Activated CD4-positive, CD25-positive, alpha-beta regulatory T cell treated with anti-CD3 and anti-CD28 coated beads, Interleukin-2, amount 50 U/mL, for 16 hours (primary cell): ENCODE results near the gene STX8.
"Not testable (repeated sequence)": the region's sequence is repeated elsewhere in the genome, so short reads cannot be mapped to it uniquely, and the experiment has no call there.

Experiments
- DNase-seq: peaks from one replicate; pipeline ENCODE4 v3.0.0-alpha.2; 2020; ENCODE audit warnings: low read depth, low spot score

Gene STX8

DNA sequence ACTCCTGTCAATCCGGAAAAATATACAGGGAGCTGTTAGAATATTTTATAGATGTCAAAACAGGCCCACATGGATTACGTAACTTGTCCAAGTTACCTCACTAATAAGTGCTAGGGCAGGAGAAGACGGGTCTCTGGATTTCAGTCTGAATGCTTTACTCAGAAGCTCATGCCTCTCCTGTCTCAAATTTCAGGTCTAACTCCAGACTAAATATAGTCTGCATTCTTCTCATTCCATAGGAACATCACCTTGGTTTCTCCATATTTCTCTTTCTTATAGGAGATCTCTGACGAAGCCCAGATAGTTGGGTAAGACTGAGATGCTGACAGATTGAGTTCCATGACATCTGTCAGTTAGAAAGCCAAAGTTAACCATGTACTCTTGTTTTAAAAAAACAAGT lies 174.2 kb downstream of the STX8 start:
- no peak for DNase-seq

DNA sequence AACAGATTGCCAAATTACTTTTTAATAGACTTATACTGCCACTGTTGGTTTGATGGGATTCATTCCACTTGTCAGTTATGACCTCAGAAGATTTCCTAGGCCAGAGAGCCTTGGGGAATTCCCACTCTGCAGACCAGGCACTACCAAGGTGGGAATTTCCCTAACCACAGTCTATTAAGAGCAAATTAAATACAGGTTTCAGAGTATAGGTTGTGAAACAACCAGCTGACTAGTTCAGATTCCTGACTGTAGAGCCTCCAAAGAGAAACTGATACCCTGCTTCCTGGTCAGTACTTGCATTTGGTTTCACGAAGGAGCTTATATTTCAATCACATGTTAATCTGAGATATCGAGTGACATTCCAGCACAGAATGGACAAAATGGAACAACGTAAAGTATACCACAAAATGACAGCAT lies 186.5 kb downstream of the STX8 start:
- no peak for DNase-seq

DNA sequence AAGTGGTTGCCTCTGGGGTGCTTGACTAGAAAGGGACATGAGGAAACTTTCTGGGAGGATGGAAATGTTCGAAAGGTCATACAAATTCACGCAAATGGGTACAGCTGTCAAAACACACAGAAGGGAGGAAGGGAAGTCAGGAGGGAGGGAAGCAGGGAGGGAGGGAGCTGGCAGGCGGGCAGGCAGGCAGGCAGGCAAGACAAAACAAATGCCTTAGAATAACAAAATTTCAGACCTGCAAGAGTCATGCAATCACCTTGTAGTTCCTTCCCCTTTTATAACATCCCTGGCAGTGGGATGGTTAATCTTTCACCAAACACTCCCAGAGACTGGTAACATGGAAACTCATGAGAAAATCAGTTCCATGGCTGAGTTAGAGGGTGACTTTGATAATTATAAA lies 189.2 kb downstream of the STX8 start:
- DNase-seq, result no peak

DNA sequence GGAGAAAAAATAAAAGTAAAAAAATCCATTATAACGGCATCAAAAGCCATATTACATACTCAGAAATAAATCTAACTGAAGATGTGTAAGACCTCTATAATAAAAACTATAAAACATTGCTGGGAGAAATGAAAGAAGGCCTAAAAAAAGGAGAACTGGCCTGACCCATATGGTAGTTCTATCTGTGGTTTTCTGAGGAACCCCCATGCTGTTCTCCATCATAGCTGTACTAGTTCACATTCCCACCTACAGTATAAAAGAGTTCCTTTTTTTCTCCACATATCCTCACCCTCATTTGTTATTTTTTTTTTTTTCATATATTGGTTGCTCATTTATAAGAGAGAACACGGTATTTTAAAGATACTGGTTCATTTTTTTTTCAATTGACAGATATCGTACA lies 191.8 kb downstream of the STX8 start:
- DNase-seq, result no peak

DNA sequence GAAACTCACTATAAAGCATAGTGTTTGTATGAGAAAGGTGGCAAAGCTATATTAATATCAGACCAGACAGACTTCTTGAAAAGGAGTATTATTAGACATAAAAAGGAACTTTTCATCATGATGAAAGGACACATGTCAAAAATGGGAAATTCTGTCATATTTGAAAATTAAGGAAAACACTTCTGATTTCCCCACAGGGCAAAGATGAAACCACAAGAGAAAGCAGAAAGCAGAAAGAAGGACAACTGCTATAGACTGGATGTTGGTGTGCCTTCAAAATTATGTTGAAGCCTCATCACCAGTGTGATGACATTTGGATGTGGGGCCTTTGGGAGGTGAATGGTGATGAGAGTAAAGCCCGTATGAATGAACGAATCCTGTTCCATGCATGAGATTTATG lies 193.0 kb downstream of the STX8 start:
- no peak for DNase-seq

DNA sequence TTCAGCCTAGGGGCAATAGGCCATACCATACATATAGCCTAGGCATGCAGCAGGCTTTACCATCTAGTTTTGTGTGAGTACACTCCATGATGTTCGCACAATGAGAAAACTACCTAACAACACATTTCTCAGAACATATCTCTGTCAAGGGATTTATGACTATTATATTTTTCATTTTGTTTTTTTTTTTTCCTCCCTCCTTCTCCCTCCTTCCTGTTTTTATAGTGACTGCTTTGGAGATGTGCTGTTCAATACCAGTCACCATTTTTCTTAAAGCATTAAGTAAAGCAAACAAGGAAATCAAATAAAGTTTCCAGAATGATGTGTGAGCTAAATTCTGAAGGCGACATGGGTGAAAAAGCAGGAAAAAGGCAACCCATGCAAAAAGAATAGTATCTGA lies 194.6 kb downstream of the STX8 start:
- no peak for DNase-seq

DNA sequence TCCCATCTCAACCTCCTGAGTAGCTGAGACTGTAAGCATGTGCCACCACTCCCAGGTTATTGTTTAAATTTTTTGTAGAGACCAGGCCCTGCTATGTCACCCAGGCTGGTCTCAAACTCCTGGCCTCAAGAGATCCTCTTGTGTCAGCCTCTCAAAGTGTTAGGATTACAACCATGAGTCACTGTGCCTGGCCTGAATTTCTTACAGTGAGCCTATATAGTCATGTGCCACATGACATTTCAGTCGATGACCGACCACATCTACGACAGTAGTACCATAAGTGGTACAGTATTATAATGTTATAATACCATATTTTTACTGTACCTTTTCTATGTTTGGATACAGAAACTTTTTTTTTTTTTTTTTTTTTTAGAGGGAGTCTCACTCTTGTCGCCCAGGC lies 195.3 kb downstream of the STX8 start:
- DNase-seq, result no peak

DNA sequence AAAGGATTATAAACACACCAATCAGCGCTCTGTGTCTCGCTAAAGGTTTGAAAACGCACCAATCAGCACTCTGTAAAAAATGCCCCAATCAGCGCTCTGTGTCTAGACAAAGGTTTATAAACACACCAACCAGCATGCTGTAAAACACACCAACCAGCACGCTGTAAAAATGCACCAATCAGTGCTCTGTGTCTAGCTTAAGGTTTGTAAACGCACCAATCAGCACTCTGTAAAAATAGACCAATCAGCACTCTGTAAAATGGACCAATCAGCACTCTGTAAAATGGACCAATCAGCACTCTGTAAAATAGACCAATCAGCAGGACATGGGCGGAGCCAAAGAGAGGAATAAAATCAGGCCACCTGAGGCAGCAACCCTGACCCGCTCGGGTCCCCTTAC lies 199.4 kb downstream of the STX8 start:
- not testable (repeated sequence) for DNase-seq

DNA sequence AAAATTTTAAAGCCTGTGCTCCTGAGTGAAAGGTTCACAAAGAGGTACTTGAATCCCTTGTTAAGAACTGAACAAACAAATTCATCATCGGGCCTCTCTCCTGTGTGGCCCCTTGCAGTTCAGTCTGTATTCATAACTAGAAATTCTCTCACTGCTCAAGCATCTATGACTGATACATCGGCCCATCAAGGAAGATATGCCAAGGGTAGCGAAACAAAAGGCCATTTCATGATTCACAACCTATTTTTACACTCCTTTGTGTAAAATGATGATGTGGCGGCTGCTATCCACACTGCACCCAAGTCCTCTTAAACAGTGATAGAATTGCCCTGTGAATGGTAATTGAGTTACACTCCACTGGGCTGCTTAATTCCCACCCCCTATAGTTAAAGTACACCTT lies 204.6 kb downstream of the STX8 start:
- no peak for DNase-seq

DNA sequence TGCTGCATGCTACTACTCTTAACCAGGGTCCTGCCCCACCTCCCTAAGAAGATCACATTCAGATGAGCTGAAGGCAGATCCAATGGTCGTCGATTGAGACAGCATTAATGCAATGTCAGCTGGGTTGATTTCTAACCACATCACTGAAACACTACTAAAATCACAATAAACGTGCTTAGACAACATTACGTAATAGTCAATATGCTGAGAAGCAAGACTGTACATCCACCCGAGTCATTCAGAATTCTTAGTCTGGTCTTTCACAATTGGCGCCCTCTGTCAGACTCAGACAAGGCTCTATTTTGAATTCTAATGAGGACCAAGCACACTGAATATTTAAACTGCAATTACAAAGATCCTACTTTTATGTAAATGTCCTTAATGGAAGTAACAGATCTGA lies 205.2 kb downstream of the STX8 start:
- no peak for DNase-seq

DNA sequence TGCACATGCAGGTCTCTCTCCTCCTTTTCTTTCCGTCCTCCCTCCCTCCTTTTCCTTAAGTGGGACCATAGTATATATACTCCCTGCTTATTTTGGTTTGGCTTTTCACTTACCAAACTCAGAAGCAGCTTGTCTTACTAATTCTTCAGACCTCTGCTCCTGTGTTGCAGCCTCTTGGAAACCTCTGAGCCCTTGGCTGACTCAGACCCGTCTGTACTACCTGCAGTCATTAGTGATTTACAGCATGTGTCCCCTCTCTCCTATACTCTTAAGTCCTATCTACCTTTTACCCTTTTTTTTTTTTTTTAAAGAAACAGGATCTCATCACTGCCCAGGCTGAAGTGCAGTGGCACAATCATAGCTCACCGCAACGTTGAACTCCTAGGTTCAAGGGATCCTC lies 207.0 kb downstream of the STX8 start:
- no peak for DNase-seq

DNA sequence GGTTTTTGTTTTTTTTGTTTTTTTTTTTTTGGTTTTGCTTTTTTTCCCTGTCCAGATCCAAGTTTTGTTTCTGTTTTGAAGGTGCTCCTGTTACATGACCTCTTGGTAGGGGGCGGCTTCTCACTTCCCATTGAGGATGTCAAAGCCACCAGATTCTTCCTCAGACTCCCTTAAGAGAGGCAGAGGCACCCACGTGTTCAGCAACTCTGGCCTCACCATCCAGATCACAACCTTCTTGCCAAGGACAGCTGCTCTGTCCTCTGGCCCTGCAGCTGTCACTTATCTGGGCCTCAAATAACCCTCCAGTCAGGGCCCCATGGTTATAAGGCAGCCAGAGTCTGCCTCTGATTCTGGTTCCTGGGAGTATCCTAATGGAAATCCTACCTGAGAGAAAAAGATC lies 208.5 kb downstream of the STX8 start:
- no peak for DNase-seq

DNA sequence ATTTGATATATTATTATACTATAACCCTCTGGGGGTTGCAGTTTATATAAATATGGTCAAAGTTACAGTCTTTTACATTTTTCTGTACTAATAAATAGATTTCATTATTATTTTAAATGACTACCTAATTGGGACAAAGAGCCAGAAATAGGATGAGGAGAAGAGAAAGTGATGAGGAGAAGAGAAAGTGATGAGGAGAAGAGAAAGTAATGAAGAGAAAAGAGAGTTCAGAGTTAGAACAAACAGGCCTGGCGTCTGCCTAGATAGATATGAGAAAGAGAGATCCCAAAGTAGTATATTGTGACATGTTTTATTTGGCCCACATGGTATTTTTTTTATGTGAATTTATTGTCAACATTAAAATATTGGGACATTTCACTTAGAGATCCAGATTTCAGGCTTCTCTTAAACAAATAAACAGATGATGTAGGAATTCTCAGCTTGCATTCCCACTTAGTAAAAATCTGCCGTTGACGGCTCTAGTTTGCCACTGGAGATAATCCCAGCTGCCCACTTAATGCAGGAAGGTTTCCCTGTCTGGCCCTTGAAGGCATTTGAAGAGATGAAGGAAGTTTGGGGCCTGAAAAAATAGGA lies 210.7 kb downstream of the STX8 start:
- DNase-seq, result no peak

DNA sequence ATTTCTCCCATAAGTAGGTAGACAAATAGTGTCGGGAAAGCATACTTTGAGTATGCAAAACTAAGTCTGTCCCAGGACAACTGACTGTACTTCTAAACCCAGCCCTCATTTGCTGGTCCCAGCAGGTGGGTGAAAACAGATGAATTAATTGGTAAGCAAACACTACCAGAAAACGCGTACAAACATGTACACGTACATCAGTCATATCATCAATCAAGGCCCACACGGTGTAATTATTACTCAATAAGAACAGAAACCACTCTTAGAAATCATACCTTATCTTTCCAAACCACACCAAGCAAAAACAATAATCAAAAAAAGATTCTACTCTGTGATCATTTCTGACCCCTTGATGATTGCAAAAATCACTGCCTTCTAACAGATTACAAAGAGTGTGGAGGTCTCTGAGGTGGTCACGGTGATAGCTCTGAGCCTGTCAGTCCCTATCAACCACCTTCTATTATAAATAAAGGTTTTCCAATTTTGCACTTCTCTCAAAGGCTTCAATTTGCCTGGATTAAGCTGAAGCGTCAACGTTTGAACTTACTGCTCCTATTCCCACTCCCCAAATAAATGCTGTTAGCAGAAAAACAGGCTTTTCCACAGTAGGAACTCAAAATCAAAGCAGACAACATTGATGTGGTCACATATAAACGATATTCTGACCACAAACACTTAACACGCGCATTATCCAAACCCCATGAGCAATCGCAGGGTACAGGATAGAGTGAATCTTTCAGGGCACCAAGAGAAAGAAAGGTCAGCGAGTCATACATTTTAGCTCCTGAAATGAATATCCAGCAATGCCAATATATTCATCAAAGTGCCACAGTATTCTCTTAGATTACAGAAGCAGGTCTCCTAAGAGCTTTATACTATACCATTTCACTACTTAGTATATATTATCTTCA lies 211.9 kb downstream of the STX8 start:
- DNase-seq, result no peak

DNA sequence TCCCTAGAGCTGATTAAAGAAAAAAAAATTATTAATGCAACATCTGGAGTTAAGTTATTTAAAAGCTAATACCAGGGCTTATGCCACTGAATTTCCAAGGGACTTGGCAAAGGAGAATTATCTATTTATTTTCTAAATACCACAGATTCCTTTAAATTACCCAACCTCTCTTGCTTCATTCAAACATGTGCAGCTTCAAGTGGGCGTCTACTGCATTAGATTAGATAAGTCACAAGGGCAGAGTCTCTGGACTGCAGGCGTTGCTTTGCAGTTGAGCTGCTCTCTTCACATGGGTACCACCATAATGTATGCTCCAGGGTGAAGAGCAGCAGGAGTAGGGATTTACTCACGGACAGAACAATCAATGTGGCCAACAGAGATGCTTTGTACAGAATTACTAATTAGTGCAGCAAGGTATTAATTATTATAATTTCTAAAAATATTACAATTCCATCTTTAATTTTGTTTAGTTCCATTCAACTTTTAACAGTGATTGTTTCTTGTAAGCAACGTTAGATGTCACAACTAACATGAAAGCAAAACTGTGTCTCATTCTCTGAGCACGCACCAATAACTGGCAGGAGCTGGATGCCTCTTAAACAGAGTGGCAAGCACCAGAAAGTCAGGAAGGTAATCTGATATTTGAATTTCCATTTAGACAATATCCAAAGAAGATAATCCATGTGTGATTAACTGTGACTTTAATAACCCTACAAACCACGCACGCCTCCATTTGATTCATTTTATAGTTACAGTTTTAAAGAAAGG lies 214.2 kb downstream of the STX8 start:
- no peak for DNase-seq

DNA sequence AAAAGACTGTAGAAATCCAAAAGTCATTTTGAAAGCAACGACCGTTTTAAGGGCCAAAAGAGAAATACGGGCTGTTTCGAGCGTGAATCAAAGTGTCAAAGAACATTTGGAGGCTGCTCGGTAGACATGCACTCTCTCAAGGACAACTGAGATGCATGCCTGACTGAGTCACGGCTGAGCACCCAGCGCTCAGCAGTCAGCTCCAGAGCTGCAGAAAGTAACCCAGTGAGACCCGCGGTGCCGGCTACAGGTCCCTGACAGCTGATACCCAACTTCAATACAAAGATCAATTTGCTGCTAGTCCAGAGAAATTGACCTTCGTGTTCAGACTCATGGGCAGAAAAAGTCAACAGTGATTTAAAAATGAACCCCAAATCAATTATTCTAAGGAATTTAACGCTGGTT lies 214.9 kb downstream of the STX8 start:
- no peak for DNase-seq

DNA sequence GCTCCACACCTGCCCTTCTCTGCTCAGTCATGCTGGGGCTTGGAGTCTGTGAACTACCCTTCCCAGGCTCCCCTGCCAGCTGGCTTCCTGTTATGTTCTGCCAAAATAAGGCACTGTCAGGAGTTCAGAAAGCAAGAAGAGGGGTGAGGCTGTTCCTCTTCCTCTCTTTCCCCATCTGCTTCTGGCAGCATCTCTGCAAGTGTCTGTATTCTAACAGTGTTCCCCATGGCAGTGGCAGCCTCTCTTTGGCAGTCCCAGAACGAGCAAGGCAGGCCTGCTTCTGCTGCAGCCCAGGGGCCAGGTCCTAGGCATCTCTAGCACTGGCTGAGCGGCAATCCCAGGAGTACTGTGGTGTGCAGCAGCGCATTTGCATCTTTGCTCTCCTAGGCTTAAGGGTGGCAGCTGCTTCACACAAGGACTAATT lies 219.1 kb downstream of the STX8 start:
- no peak for DNase-seq

DNA sequence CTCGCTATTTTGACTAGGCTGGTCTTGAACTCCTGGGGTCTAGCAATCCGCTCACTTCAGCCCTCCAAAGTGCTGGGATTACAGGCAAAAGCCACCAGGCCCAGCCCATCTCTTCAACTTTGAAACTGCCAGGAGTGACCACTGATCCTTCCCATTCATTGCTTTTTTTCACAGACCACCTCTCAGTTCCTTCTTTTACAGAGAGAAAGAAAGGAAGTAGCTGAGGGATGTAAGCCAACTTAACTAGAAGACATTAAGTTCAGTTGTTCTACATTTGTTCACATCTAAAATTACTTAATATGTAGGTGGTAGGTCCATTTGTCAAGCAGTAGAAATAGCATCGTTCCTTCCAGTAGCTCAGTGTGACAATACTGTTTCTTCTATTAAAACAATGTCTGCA lies 219.8 kb downstream of the STX8 start:
- DNase-seq, result no peak

DNA sequence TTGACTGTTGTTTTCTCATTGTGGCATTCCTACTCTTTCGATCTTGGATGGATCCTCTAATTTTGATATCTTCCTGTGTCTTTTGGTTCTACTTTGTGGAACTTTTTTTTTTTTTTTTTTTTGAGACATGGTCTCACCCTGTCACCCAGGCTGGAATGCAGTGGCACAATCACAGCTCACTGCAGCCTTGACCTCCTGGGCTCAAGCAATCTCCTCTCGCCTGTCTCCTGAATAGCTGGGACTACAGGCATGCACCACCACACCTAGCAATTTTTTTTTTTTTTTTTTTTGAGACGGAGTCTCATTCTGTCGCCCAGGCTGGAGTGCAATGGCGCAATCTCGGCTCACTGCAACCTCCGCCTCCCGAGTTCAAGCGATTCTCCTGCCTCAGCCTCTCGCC lies 220.4 kb downstream of the STX8 start:
- not testable (repeated sequence) for DNase-seq

DNA sequence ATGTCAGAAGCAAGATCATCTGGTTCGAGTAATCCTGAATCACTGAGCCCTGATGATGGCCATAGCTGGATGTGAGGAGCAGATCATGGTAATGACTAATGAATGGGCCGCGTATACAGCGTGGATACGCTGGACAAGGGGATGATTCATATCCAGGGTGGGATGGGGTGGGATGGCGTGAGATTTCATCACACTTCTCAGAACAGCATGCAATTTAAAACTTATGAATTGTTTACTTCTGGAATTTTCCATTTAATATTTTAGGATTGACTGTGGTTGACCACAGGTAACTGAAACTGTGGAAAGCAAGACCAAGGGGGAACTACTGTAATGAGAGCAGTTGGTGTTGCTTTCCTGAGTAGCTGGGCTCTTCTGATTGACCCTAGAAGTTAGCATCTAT lies 225.5 kb downstream of the STX8 start:
- no peak for DNase-seq

DNA sequence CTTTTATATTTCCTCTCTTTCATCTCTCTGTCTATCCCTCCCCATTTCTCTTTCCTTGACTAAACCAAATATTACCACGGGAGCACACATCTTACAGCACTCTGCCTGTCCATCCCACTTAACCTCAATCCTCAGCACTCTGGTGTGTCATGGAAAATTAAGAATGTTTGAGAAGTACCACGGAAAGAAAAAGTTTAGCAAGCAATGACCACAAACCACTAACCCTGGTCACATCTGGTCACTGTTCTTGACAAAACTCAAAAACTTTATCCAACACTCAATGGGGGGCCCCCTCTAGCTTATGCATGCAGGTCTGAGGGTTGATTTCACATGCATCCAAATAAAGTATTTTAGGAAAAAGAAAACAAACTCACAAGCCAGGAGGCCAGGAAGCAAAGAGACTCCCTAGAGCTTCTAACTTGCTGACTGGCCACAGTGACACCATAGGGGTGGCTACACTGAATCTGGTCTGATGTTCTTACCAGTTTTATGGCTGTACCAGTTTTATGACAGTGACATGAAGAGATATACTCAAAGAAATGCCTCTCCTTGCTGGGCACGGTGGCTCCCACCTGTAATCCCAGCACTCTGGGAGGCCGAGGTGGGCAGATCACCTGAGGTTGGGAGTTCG lies 229.2 kb downstream of the STX8 start:
- DNase-seq, result no peak

DNA sequence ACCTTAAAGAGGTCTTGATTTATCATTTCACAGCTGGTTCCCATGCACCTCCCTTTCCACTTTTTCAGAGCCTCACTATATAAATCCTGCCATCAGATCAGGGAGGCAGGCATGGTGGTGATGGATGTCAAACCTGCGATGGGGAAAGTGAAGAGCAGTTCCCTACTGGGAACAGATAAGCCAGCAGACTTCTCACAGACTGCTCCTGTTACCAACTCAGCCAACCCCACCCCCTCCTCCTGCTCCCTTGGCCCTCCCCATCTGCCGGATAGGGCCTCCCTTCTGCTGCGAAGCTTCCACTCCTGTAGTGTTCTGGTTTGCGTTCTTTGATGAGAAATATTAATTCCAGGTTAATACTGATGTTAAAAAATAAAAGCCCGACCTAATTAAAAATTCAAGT lies 232.1 kb downstream of the STX8 start:
- no peak for DNase-seq
